GM12801 (cell line): ENCODE measurements around the gene MCOLN2.

Experiments used
- TF ChIP-seq, protein P1 (sequence below): IDR thresholded peaks from one replicate; pipeline ENCODE4 v1.5.1; 2011; ENCODE audit warnings: control low read depth; ENCODE audit not compliant: insufficient read length; ENCODE audit errors: extremely low read depth

Gene MCOLN2

DNA sequence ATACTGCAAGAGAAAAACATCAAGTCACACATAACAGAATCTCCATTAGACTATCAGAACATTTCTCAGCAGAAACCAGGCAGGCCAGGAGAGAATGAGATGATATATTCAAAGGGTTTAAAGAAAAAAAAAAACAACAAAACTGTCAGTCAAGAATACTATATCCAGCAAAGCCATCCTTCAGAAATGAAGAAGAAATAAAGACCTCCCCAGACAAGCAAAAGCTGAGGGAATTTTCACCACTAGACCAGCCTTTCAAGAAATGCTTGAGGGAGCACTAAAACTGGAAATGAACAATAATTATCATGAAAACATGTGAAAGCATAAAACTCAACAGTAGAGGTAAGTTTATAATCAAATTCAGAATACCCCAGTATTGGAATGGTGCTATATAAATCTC lies 47.2 kb downstream of the MCOLN2 start:
- TF ChIP-seq, protein P1, sequence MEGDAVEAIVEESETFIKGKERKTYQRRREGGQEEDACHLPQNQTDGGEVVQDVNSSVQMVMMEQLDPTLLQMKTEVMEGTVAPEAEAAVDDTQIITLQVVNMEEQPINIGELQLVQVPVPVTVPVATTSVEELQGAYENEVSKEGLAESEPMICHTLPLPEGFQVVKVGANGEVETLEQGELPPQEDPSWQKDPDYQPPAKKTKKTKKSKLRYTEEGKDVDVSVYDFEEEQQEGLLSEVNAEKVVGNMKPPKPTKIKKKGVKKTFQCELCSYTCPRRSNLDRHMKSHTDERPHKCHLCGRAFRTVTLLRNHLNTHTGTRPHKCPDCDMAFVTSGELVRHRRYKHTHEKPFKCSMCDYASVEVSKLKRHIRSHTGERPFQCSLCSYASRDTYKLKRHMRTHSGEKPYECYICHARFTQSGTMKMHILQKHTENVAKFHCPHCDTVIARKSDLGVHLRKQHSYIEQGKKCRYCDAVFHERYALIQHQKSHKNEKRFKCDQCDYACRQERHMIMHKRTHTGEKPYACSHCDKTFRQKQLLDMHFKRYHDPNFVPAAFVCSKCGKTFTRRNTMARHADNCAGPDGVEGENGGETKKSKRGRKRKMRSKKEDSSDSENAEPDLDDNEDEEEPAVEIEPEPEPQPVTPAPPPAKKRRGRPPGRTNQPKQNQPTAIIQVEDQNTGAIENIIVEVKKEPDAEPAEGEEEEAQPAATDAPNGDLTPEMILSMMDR, result no peak

- TF ChIP-seq, protein P1, result no peak
These were observed 49.1 kb downstream of the MCOLN2 start for GRCh38 chr1:84947536-84948410.

- TF ChIP-seq, protein P1, result no peak
These were observed 50.3 kb downstream of the MCOLN2 start for GRCh38 chr1:84946631-84947030.

GRCh38 chr1:84944767-84945486 lies 52.0 kb downstream of the MCOLN2 start:
- TF ChIP-seq, protein P1, result peak; percentile 31

DNA sequence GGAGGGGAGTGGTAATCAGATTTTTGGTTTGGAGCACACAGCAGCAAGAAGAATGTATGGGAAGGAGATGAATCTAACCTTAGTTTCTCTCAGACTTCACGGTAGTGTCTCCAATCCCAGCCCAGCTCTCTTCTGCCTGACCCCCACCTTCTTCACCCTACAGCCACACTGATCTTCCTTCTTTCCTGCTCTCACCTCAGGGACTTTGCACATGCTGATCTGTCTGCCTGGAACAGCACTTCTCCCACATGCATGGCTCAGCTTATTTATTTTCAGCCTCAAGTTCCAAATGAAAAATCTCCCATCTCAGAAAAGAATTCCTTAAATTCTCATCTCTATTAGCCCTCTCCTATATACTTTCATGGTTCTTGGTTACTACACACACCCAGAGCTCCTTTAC lies 55.1 kb downstream of the MCOLN2 start:
- TF ChIP-seq, protein P1, result no peak

- TF ChIP-seq, protein P1, result no peak
These were observed 56.4 kb downstream of the MCOLN2 start for GRCh38 chr1:84940481-84940880.

DNA sequence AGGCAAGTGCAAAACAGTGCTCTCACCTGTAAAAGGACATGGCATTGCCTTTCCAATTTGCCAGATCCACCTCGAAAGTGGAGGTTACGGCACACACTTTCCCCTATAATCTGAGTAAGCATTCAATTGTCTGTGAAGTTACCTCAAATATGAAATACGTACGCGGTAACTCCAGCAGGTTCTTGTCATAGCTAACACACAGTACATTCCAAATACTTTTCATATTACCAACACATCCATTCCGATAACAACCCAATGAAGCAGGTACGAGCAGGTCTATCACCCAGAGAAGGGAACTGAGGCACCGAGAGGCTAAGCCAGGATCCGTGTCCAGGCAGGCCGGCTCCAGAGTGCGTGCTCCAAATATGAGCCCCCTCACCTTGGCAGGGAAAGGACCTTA lies 57.2 kb downstream of the MCOLN2 start:
- TF ChIP-seq, protein P1, result no peak
